H1 (cell line): Measurements from ENCODE around the gene DHDH. TPM values are rescaled to one million over a fixed set of nuclear protein-coding genes. Genes with fewer than 3 reads are reported as not detected.

Source experiments
- CHD2 ChIP-seq: IDR thresholded peaks from 2 replicates; pipeline ENCODE4 v1.6.1; 2012; ENCODE audit warnings: low read length, improper control_type of control experiment
- CTBP2 ChIP-seq: IDR thresholded peaks from 2 replicates; pipeline ENCODE4 v1.7.0; 2011; ENCODE audit warnings: borderline replicate concordance, mild to moderate bottlenecking, moderate library complexity, mixed read lengths, low read length; ENCODE audit not compliant: insufficient read depth, insufficient read length
- GABPA ChIP-seq: IDR thresholded peaks from 2 replicates; pipeline ENCODE4 v1.6.1; 2011; ENCODE audit warnings: mild to moderate bottlenecking, low read length, moderate library complexity, borderline replicate concordance; ENCODE audit not compliant: insufficient read depth
- NRF1 ChIP-seq: IDR thresholded peaks from 2 replicates; pipeline ENCODE4 v1.6.1; 2011; ENCODE audit warnings: mild to moderate bottlenecking, low read depth, low read length, improper control_type of control experiment
- POLR2A ChIP-seq, 2 experiments: IDR thresholded peaks; 1 replicate in 1 of 2; 2 replicates in 1 of 2; pipeline ENCODE4 v1.6.1; 2011; ENCODE audit warnings: low read depth in 2 of 2, low read length in 2 of 2, mild to moderate bottlenecking in 2 of 2; ENCODE audit errors: control extremely low read depth in 1 of 2
- SIN3A ChIP-seq, 2 experiments: IDR thresholded peaks in 1 of 2; conservative IDR thresholded peaks in 1 of 2; 2 replicates each; pipeline ENCODE4 v1.6.1; 2011 to 2012; ENCODE audit warnings: low read length in 2 of 2, improper control_type of control experiment in 1 of 2, low read depth in 1 of 2, mild to moderate bottlenecking in 1 of 2
- SUZ12 ChIP-seq: fragments of 200-600 bp; sonication (generic); IDR thresholded peaks from 2 replicates; pipeline ENCODE4 v1.6.1; 2012; ENCODE audit warnings: mild to moderate bottlenecking, inconsistent platforms, low read length, moderate library complexity, mixed read lengths
- TCF12 ChIP-seq: IDR thresholded peaks from 2 replicates; pipeline ENCODE4 v1.6.1; 2011; ENCODE audit warnings: low read depth, mild to moderate bottlenecking, low read length
- polyA plus RNA-seq, 7 experiments: library from polyadenylated mRNA; depleted of rRNA in 3 of 7; stranded (reverse) in 5 of 7; unstranded in 2 of 7; fragments of >200 nt in 5 of 7; fragments of 200-250 nt in 2 of 7; gene quantifications; 1 replicate in 5 of 7; 2 replicates in 1 of 7; 4 replicates in 1 of 7; pipeline versions ENCODE4 v1.2.1 to v1.2.3, GENCODE V29; 2011 to 2013; ENCODE audit warnings: missing spikeins in 2 of 7, mixed read lengths in 2 of 7
- total RNA-seq: library from RNA; stranded (reverse); fragmentation: NEBNext Ultra II Directional; extraction: Animal tissue kit (Norgen Biotek cat#: 25700); gene quantifications from 2 replicates; pipeline ENCODE4 v1.2.1, GENCODE V29; 2021

The DHDH gene
- total and polyA plus RNA-seq, 2 of the 8 experiments (the other 6 are each of a cell fraction or from before 2014, with no cell fraction given): 2.2 to 2.8 TPM

- TF ChIP-seq NRF1: no peak
- no peak for TF ChIP-seq CHD2
- no peak for TF ChIP-seq POLR2A (IDR thresholded peaks at IDR 0.05; ENCODE audit: control extremely low read depth in 1 of 2, low read depth in 2 of 2, low read length in 2 of 2)
- TF ChIP-seq TCF12: no peak
- TF ChIP-seq SUZ12: no peak
- TF ChIP-seq GABPA: no peak
- no peak for TF ChIP-seq SIN3A (conservative IDR thresholded peaks at IDR 0.05 in 1 of 2, IDR thresholded peaks at IDR 0.05 in 1 of 2; ENCODE audit: low read depth in 1 of 2, low read length in 2 of 2)
- TF ChIP-seq CTBP2: no peak
- TF ChIP-seq, all 59 proteins: peak for 0
Measured at GRCh38 chr19:48969276-48970138, 36.0 kb downstream of the DHDH start (continued).
